ENCODE measurements around the gene DNAJC11. TPM values are rescaled to one million over a fixed set of nuclear protein-coding genes. Genes with fewer than 3 reads are reported as not detected.
"Not testable (repeated sequence)": the region's sequence is repeated elsewhere in the genome, so short reads cannot be mapped to it uniquely, and the experiment has no call there.

DNAJC11 gene
- total and polyA plus RNA-seq, 4 experiments from 2014 or later: 10.5 to 41.6 (median 31.7) TPM

GRCh38 chr1:6672558-6672957 lies 29.1 kb downstream of the DNAJC11 start:
- Mint-ChIP-seq H3K27me3 (no peaks in the 10 kb centered on the region), H3K4me3 (no peak overlapping the region), H3K9me3 (no peaks in the 10 kb centered on the region), H3K36me3 (peaks cover 28 to 39% of the 10 kb centered on the region in 2 donors), H3K4me1 (no peaks in the 10 kb centered on the region), H3K27ac (peak overlapping the region in 1 of 7 donors; percentile 22)
- Histone ChIP-seq H3K4me1 (ENCODE audit: insufficient read depth, low read length) (no peaks in the 10 kb centered on the region), H3K36me3 (ENCODE audit: insufficient read depth, low read length) (peaks cover 26% of the 10 kb centered on the region), H3K27ac (ENCODE audit: low read depth, low read length) (no peak overlapping the region), H3K27me3 (ENCODE audit: insufficient read depth, low read length) (no peaks in the 10 kb centered on the region), H3K9me3 (ENCODE audit: control insufficient read depth in 1 of 2, low read length in 2 of 2) (no peaks in the 10 kb centered on the region), H3K4me3 (ENCODE audit: low read length in 2 of 2) (no peak overlapping the region)
- ChIA-PET CTCF (ENCODE audit: partially characterized antibody) (no interaction called here), POLR2A (ENCODE audit: partially characterized antibody) (no interaction called here)
- DNase-seq: no peak
- intact Hi-C loops (cut with micrococcal nuclease): no loop called here

DNA sequence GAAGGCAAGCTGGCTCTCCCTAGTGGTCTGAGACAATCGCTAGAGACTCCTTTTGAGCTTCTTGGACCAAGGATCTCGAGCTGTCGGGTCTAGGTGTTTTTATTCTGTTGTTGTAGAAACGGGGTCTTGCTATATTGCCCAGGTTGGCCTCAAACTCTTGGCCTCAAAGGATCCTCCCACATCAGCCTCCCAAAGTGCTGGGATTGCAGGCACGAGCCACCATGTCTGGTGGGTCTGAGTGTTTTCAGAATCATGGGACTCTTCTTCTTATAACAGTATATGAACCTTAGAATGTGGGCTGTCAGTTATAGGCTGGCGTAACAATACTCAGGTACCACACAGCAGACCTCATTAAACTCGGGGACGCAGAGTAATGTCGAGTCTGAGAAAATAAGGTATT lies 33.1 kb downstream of the DNAJC11 start:
- Histone ChIP-seq H3K4me1 (ENCODE audit: insufficient read depth, low read length) (no peaks in the 10 kb centered on the region), H3K4me3 (ENCODE audit: low read length in 2 of 2) (no peak overlapping the region), H3K9me3 (ENCODE audit: control insufficient read depth in 1 of 2, low read length in 2 of 2) (no peaks in the 10 kb centered on the region), H3K27me3 (ENCODE audit: insufficient read depth, low read length) (no peaks in the 10 kb centered on the region), H3K27ac (ENCODE audit: low read depth, low read length) (no peak overlapping the region), H3K36me3 (ENCODE audit: insufficient read depth, low read length) (peaks cover 10% of the 10 kb centered on the region)
- intact Hi-C loops (cut with micrococcal nuclease): no loop called here
- Mint-ChIP-seq H3K4me3 (no peak overlapping the region), H3K4me1 (peaks cover 0 to 2% (median 0%) of the 10 kb centered on the region in 4 donors), H3K27me3 (no peaks in the 10 kb centered on the region), H3K27ac (peak overlapping the region in 1 of 7 donors; percentile 15), H3K36me3 (peaks cover 12 to 43% of the 10 kb centered on the region in 2 donors), H3K9me3 (no peaks in the 10 kb centered on the region)
- DNase-seq: no peak
- ChIA-PET CTCF (ENCODE audit: partially characterized antibody) (no interaction called here), POLR2A (ENCODE audit: partially characterized antibody) (no interaction called here)

GRCh38 chr1:6667139-6667538 lies 34.5 kb downstream of the DNAJC11 start:
- ChIA-PET CTCF (ENCODE audit: partially characterized antibody) (no interaction called here), POLR2A (ENCODE audit: partially characterized antibody) (no interaction called here)
- H3K36me3 Mint-ChIP-seq: peaks cover 13 to 39% of the 10 kb centered on the region in 2 donors
- H3K27me3 Mint-ChIP-seq: no peaks in the 10 kb centered on the region
- peak overlapping the region in 1 of 7 donors; percentile 48 for H3K27ac Mint-ChIP-seq
- H3K4me3 Mint-ChIP-seq: no peak overlapping the region
- Histone ChIP-seq H3K4me1 (ENCODE audit: insufficient read depth, low read length) (no peaks in the 10 kb centered on the region), H3K27ac (ENCODE audit: low read depth, low read length) (no peak overlapping the region), H3K36me3 (ENCODE audit: insufficient read depth, low read length) (peaks cover 7% of the 10 kb centered on the region), H3K9me3 (ENCODE audit: control insufficient read depth in 1 of 2, low read length in 2 of 2) (no peaks in the 10 kb centered on the region), H3K4me3 (ENCODE audit: low read length in 2 of 2) (no peak overlapping the region), H3K27me3 (ENCODE audit: insufficient read depth, low read length) (no peaks in the 10 kb centered on the region)
- peaks cover 0 to 9% (median 2%) of the 10 kb centered on the region in 4 donors for H3K4me1 Mint-ChIP-seq
- no peak for DNase-seq
- intact Hi-C loops (cut with micrococcal nuclease): no loop called here
- no peaks in the 10 kb centered on the region for H3K9me3 Mint-ChIP-seq

DNA sequence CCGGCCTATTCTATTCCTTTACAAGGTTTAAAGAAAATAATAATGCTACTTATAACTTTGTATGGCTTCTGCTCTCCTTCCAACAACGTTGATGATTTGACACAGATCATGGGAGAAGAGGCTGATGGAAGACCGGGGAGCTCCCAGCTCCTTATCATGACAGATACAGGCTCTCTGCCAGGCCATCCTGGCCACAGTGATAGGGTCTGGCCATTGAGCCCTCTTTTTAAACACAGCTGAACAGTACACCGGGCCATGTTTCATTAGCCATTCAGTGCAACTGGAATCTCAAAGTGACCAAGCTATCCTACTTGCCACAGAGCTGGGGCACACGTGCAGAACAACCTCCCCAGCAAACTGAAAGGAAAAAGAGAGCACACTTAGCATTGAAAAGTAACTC lies 34.9 kb downstream of the DNAJC11 start:
- no peak for DNase-seq
- Histone ChIP-seq H3K36me3 (ENCODE audit: insufficient read depth, low read length) (peaks cover 7% of the 10 kb centered on the region), H3K27me3 (ENCODE audit: insufficient read depth, low read length) (no peaks in the 10 kb centered on the region), H3K27ac (ENCODE audit: low read depth, low read length) (no peak overlapping the region), H3K4me1 (ENCODE audit: insufficient read depth, low read length) (no peaks in the 10 kb centered on the region), H3K4me3 (ENCODE audit: low read length in 2 of 2) (no peak overlapping the region), H3K9me3 (ENCODE audit: control insufficient read depth in 1 of 2, low read length in 2 of 2) (no peaks in the 10 kb centered on the region)
- H3K27me3 Mint-ChIP-seq: no peaks in the 10 kb centered on the region
- no peaks in the 10 kb centered on the region for H3K9me3 Mint-ChIP-seq
- H3K4me1 Mint-ChIP-seq: peaks cover 0 to 9% (median 2%) of the 10 kb centered on the region in 4 donors
- POLR2A ChIA-PET (ENCODE audit: partially characterized antibody): no interaction called here
- intact Hi-C loops (cut with micrococcal nuclease): no loop called here
- peaks cover 13 to 38% of the 10 kb centered on the region in 2 donors for H3K36me3 Mint-ChIP-seq
- no peak overlapping the region for H3K4me3 Mint-ChIP-seq
- H3K27ac Mint-ChIP-seq: no peak overlapping the region
- CTCF ChIA-PET (ENCODE audit: partially characterized antibody): interaction anchor here (0.6 kb wide), 1 partner anchor 479 kb away, joined by 3 read pairs; no protein-coding TSS in a partner anchor

DNA sequence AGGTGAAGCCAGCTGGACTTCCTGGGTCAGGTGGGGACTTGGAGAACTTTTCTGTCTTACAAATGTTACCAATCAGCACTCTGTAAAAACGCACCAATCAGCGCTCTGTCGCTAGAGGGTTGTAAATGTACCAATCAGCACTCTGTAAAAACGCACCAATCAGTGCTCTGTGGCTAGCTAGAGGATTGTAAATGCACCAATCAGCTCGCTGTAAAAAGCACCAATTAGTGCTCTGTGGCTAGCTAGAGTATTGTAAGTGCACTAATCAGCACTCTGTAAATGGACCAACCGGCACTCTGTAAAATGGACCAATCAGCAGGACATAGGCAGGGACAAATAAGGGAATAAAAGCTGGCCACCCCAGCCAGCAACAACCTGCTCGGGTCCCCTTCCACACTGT lies 39.1 kb downstream of the DNAJC11 start:
- H3K9me3 ChIP-seq (ENCODE audit: control insufficient read depth in 1 of 2, low read length in 2 of 2); DNase-seq; H3K4me3 Mint-ChIP-seq; H3K4me3 ChIP-seq (ENCODE audit: low read length in 2 of 2); H3K27me3 Mint-ChIP-seq; H3K9me3 Mint-ChIP-seq; H3K27ac ChIP-seq (ENCODE audit: low read depth, low read length); H3K36me3 ChIP-seq (ENCODE audit: insufficient read depth, low read length); H3K27me3 ChIP-seq (ENCODE audit: insufficient read depth, low read length); intact Hi-C loops (cut with micrococcal nuclease); POLR2A ChIA-PET (ENCODE audit: partially characterized antibody); H3K4me1 ChIP-seq (ENCODE audit: insufficient read depth, low read length): not testable (repeated sequence)
- CTCF ChIA-PET (ENCODE audit: partially characterized antibody): interaction anchor here (1.2 kb wide), 1 partner anchor 17 kb away, joined by 4 read pairs; no protein-coding TSS in a partner anchor
- peaks cover 10 to 35% of the 10 kb centered on the region in 2 donors for H3K36me3 Mint-ChIP-seq
- peaks cover 0 to 21% (median 7%) of the 10 kb centered on the region in 4 donors for H3K4me1 Mint-ChIP-seq
- H3K27ac Mint-ChIP-seq: peak overlapping the region in 1 of 7 donors; percentile 6

DNA sequence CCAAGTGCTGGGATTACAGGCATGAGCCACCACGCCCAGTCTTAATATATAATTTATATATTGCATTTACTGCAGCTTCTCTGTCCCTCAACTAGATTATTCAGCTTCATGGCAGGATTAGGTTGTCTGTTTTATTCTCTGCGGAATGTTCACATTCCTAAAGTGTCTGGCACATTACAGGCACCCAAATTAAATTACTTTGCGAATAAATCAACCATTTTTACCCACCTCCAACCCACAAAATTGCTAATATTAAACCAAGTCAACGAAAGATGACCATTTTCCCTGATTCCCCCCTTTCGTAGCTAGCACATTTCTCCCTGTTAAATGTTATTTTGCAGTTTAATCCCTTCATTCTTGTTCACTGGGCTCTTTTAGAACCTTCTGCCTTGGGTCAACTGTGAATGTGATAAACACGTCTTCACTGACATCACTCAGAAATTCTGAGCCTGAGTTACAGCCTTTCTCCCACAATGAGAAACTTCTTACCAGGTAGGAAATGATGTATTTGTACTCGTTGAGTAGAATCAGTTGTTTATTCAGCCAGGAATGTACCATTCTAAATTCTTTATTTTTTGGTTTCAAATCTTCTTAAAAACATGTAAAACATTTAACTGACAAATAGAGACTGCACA lies 41.1 kb downstream of the DNAJC11 start:
- ChIA-PET CTCF (ENCODE audit: partially characterized antibody) (interaction anchor here (0.5 kb wide), 1 partner anchor 14 kb away, joined by 3 read pairs; no protein-coding TSS in a partner anchor), POLR2A (ENCODE audit: partially characterized antibody) (no interaction called here)
- peaks cover 3% of the 10 kb centered on the region for H3K4me1 ChIP-seq (ENCODE audit: insufficient read depth, low read length)
- H3K36me3 ChIP-seq (ENCODE audit: insufficient read depth, low read length): no peaks in the 10 kb centered on the region
- intact Hi-C loops (cut with micrococcal nuclease): no loop called here
- Mint-ChIP-seq H3K9me3 (no peaks in the 10 kb centered on the region), H3K4me1 (peaks cover 2 to 24% (median 7%) of the 10 kb centered on the region in 4 donors), H3K36me3 (peaks cover 10 to 23% of the 10 kb centered on the region in 2 donors), H3K4me3 (no peak overlapping the region), H3K27ac (peak overlapping the region in 1 of 7 donors; percentile 69), H3K27me3 (no peaks in the 10 kb centered on the region)
- H3K27ac ChIP-seq (ENCODE audit: low read depth, low read length): no peak overlapping the region
- H3K4me3 ChIP-seq (ENCODE audit: low read length in 2 of 2): no peak overlapping the region
- no peaks in the 10 kb centered on the region for H3K27me3 ChIP-seq (ENCODE audit: insufficient read depth, low read length)
- no peaks in the 10 kb centered on the region for H3K9me3 ChIP-seq (ENCODE audit: control insufficient read depth in 1 of 2, low read length in 2 of 2)
- DNase-seq: no peak

GRCh38 chr1:6658359-6659060 lies 43.1 kb downstream of the DNAJC11 start:
- no peak for DNase-seq
- no peak overlapping the region for H3K27ac ChIP-seq (ENCODE audit: low read depth, low read length)
- H3K27me3 ChIP-seq (ENCODE audit: insufficient read depth, low read length): no peaks in the 10 kb centered on the region
- ChIA-PET CTCF (ENCODE audit: partially characterized antibody) (interaction anchor here (1.0 kb wide), 2 partner anchors 11 to 12 kb away, joined by 3 to 4 read pairs; no protein-coding TSS in a partner anchor), POLR2A (ENCODE audit: partially characterized antibody) (interaction anchor here (0.6 kb wide), 1 partner anchor 104 kb away, joined by 3 read pairs; no protein-coding TSS in a partner anchor)
- H3K9me3 ChIP-seq (ENCODE audit: control insufficient read depth in 1 of 2, low read length in 2 of 2): no peaks in the 10 kb centered on the region
- H3K36me3 ChIP-seq (ENCODE audit: insufficient read depth, low read length): peaks cover 10% of the 10 kb centered on the region
- Mint-ChIP-seq H3K36me3 (peaks cover 12 to 17% of the 10 kb centered on the region in 2 donors), H3K4me1 (peaks cover 2 to 24% (median 6%) of the 10 kb centered on the region in 4 donors), H3K27ac (peak overlapping the region in 3 of 7 donors; percentile 26 to 47 (median 36)), H3K27me3 (no peaks in the 10 kb centered on the region), H3K4me3 (no peak overlapping the region), H3K9me3 (no peaks in the 10 kb centered on the region)
- intact Hi-C loops (cut with micrococcal nuclease): no loop called here
- H3K4me3 ChIP-seq (ENCODE audit: low read length in 2 of 2): no peak overlapping the region
- H3K4me1 ChIP-seq (ENCODE audit: insufficient read depth, low read length): peaks cover 3% of the 10 kb centered on the region

All from CD4-positive, alpha-beta memory T cell (primary cell).